Memory B cell (primary cell): Measurements from ENCODE around the gene SOBP.
"Not testable (repeated sequence)": the region's sequence is repeated elsewhere in the genome, so short reads cannot be mapped to it uniquely, and the experiment has no call there.

ENCODE experiments used
- ATAC-seq: fragments of 150-1000 bp; cut with Tn5 transposase; 2 replicates; pipeline ENCODE4 v1.10.0; 2021; ENCODE audit warnings: low read depth, mild to moderate bottlenecking, moderate library complexity
- DNase-seq, 2 donors: peaks; one replicate each; pipeline ENCODE4 v3.0.0; 2022; ENCODE audit warnings: low spot score in 2 of 2
- H3K27ac Mint-ChIP-seq: one replicate; pipeline ENCODE4 v1.8.0; 2022; ENCODE audit warnings: mild to moderate bottlenecking, moderate library complexity, mixed read lengths
- H3K27me3 Mint-ChIP-seq: one replicate; pipeline ENCODE4 v1.8.0; 2022; ENCODE audit warnings: mixed read lengths
- H3K36me3 Mint-ChIP-seq: one replicate; pipeline ENCODE4 v1.8.0; 2022; ENCODE audit warnings: mild to moderate bottlenecking, mixed read lengths
- H3K4me1 Mint-ChIP-seq: one replicate; pipeline ENCODE4 v1.8.0; 2022; ENCODE audit warnings: mixed read lengths
- H3K4me3 Mint-ChIP-seq: one replicate; pipeline ENCODE4 v1.8.0; 2022; ENCODE audit warnings: mild to moderate bottlenecking, moderate library complexity, mixed read lengths
- H3K9me3 Mint-ChIP-seq: one replicate; pipeline ENCODE4 v1.8.0; 2022; ENCODE audit warnings: mixed read lengths

The SOBP gene

GRCh38 chr6:107542192-107542668 lies 52.3 kb downstream of the SOBP start:
- Mint-ChIP-seq H3K27me3 (peaks cover 14% of the 10 kb centered on the region), H3K9me3 (no peaks in the 10 kb centered on the region), H3K4me3 (no peak overlapping the region), H3K36me3 (no peaks in the 10 kb centered on the region), H3K27ac (no peak overlapping the region), H3K4me1 (no peaks in the 10 kb centered on the region)
- DNase-seq, result no peak
- ATAC-seq, result no peak

- DNase-seq (no peak), ATAC-seq (no peak)
- Mint-ChIP-seq H3K9me3 (no peaks in the 10 kb centered on the region), H3K27me3 (peaks cover 14% of the 10 kb centered on the region), H3K27ac (no peak overlapping the region), H3K4me3 (no peak overlapping the region), H3K4me1 (no peaks in the 10 kb centered on the region), H3K36me3 (no peaks in the 10 kb centered on the region)
These were observed 53.2 kb downstream of the SOBP start for GRCh38 chr6:107543088-107543487.

GRCh38 chr6:107543567-107543966 lies 53.6 kb downstream of the SOBP start:
- no peaks in the 10 kb centered on the region for H3K9me3 Mint-ChIP-seq
- no peak overlapping the region for H3K4me3 Mint-ChIP-seq
- DNase-seq, result no peak
- H3K36me3 Mint-ChIP-seq, result no peaks in the 10 kb centered on the region
- H3K4me1 Mint-ChIP-seq, result no peaks in the 10 kb centered on the region
- H3K27me3 Mint-ChIP-seq, result peaks cover 13% of the 10 kb centered on the region
- no peak overlapping the region for H3K27ac Mint-ChIP-seq
- ATAC-seq, result no peak

- no peak overlapping the region for H3K4me3 Mint-ChIP-seq
- no peaks in the 10 kb centered on the region for H3K36me3 Mint-ChIP-seq
- DNase-seq (no peak), ATAC-seq (no peak)
- H3K27me3 Mint-ChIP-seq, result peaks cover 9% of the 10 kb centered on the region
- no peaks in the 10 kb centered on the region for H3K9me3 Mint-ChIP-seq
- no peak overlapping the region for H3K27ac Mint-ChIP-seq
- peaks cover 9% of the 10 kb centered on the region for H3K4me1 Mint-ChIP-seq
These were observed 55.8 kb downstream of the SOBP start for GRCh38 chr6:107545763-107546162.

DNA sequence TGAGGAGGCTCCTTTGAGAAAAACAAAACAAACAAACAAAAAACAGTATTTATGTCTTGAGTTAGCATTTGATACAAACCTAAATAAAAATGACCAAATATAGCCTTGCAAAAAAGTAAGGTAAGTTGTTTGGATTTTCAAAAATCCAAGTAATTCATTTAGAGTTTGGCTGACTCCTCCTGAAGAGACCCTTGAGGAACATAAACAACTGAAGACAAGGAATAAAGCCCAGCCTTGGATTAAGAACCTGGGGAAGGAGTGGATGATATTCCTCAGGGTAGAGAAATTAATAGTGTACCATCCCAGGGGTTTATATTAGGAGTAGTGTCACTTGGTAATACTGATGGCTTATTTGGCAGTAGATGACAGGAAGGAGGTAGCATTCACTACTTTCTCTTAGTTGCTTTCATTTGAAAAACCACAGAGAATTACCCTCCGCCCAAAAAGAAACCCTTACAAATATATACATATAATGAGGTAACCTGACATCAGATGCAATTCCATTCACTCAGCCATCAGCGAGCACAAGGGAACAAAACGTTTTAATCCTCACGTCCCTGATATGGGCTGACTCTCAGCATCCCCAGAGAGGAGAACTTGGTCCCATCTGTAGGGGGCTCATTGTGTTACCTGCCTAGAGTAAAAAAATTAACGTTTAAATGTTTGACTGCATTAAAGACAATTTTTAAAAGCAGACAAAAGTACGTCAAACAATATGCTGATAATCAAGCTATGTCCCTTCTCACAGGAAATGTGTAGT lies 57.0 kb downstream of the SOBP start:
- ATAC-seq (no peak), DNase-seq (no peak)
- no peak overlapping the region for H3K27ac Mint-ChIP-seq
- H3K27me3 Mint-ChIP-seq, result peaks cover 9% of the 10 kb centered on the region
- no peaks in the 10 kb centered on the region for H3K9me3 Mint-ChIP-seq
- H3K4me3 Mint-ChIP-seq, result no peak overlapping the region
- H3K4me1 Mint-ChIP-seq, result peaks cover 11% of the 10 kb centered on the region
- H3K36me3 Mint-ChIP-seq, result no peaks in the 10 kb centered on the region

GRCh38 chr6:107547451-107547840 lies 57.5 kb downstream of the SOBP start:
- ATAC-seq, result no peak
- Mint-ChIP-seq H3K4me3 (no peak overlapping the region), H3K27ac (no peak overlapping the region), H3K27me3 (peaks cover 4% of the 10 kb centered on the region), H3K4me1 (peaks cover 11% of the 10 kb centered on the region), H3K9me3 (no peaks in the 10 kb centered on the region), H3K36me3 (no peaks in the 10 kb centered on the region)
- DNase-seq, result no peak

- H3K9me3 Mint-ChIP-seq, result no peaks in the 10 kb centered on the region
- no peak overlapping the region for H3K27ac Mint-ChIP-seq
- H3K36me3 Mint-ChIP-seq, result no peaks in the 10 kb centered on the region
- peak overlapping the region; percentile 39 for H3K4me3 Mint-ChIP-seq
- DNase-seq, result no peak
- peaks cover 11% of the 10 kb centered on the region for H3K4me1 Mint-ChIP-seq
- peak; percentile 86 for ATAC-seq
- H3K27me3 Mint-ChIP-seq, result no peaks in the 10 kb centered on the region
These were observed 60.4 kb downstream of the SOBP start for GRCh38 chr6:107550241-107550840.

- H3K27ac Mint-ChIP-seq, result no peak overlapping the region
- H3K36me3 Mint-ChIP-seq, result no peaks in the 10 kb centered on the region
- H3K4me1 Mint-ChIP-seq, result peaks cover 11% of the 10 kb centered on the region
- no peaks in the 10 kb centered on the region for H3K27me3 Mint-ChIP-seq
- ATAC-seq (peak; percentile 22), DNase-seq (no peak)
- no peaks in the 10 kb centered on the region for H3K9me3 Mint-ChIP-seq
- H3K4me3 Mint-ChIP-seq, result peak overlapping the region; percentile 39
These were observed 61.0 kb downstream of the SOBP start for GRCh38 chr6:107550906-107551305.

DNA sequence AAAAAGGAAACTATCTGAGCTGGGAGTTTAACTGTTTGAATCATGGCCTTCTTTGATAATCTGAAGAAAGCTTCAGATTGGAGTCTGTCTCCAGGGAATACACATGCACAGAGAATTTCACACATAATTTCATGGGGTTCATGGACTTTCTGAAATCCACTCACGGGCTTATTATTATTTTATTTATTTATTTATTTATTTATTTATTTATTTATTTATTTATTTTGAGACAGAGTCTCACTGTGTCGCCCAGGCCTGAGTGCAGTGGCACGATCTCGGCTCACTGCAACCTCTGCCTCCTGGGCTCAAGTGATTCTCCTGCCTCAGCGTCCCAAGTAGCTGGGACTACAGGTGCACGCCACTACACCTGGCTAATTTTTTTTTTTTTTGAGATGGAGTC lies 63.2 kb downstream of the SOBP start:
- not testable (repeated sequence) for H3K27me3 Mint-ChIP-seq, DNase-seq, H3K27ac Mint-ChIP-seq, H3K4me3 Mint-ChIP-seq, H3K9me3 Mint-ChIP-seq, ATAC-seq, H3K36me3 Mint-ChIP-seq
- H3K4me1 Mint-ChIP-seq, result peaks cover 14% of the 10 kb centered on the region

DNA sequence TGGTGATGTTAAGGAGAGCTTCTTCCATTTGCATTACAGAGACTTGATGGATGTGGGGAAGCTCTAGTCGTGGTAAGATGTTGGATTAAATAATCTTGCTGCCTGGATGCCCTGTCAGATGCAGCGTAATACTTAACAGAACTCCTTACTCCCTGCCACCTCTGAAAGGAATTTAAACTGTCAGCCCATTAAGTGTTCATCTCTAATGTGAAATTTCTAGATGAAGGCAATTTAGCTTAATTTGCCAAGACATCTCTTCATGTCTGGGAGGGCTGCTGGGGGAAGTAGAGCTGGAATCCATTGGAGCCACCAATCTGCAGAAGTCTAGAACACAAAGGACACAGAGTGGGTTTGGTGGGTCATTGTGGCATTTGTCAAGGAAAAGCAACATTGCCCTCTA lies 64.4 kb downstream of the SOBP start:
- ATAC-seq (no peak), DNase-seq (no peak)
- Mint-ChIP-seq H3K27ac (no peak overlapping the region), H3K36me3 (no peaks in the 10 kb centered on the region), H3K9me3 (no peaks in the 10 kb centered on the region), H3K27me3 (no peaks in the 10 kb centered on the region), H3K4me1 (peaks cover 14% of the 10 kb centered on the region), H3K4me3 (no peak overlapping the region)

DNA sequence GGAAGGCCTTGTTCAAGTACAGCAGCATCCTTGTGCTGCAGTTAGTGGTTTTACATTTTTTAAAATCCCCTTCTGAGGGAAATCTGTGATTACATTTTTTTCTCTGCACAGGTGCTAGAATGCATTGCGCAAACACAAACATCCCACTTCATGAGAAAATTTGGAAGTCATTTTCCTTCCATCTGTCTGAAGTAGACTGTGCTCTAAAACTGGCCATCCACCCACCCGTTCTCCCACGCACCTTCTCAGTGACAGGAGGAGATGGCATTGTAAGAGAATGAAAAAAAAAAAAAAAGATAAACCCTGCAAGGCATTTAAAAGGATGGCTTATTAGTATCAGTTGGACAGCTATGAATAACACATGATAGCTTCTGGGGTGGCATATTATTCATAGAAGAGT lies 65.0 kb downstream of the SOBP start:
- H3K27me3 Mint-ChIP-seq, result no peaks in the 10 kb centered on the region
- ATAC-seq (no peak), DNase-seq (no peak)
- H3K27ac Mint-ChIP-seq, result no peak overlapping the region
- no peaks in the 10 kb centered on the region for H3K36me3 Mint-ChIP-seq
- no peaks in the 10 kb centered on the region for H3K9me3 Mint-ChIP-seq
- peaks cover 13% of the 10 kb centered on the region for H3K4me1 Mint-ChIP-seq
- no peak overlapping the region for H3K4me3 Mint-ChIP-seq

GRCh38 chr6:107555449-107555848 lies 65.5 kb downstream of the SOBP start:
- no peaks in the 10 kb centered on the region for H3K9me3 Mint-ChIP-seq
- no peak overlapping the region for H3K27ac Mint-ChIP-seq
- DNase-seq, result no peak
- no peaks in the 10 kb centered on the region for H3K27me3 Mint-ChIP-seq
- H3K4me3 Mint-ChIP-seq, result no peak overlapping the region
- no peak for ATAC-seq
- no peaks in the 10 kb centered on the region for H3K36me3 Mint-ChIP-seq
- peaks cover 8% of the 10 kb centered on the region for H3K4me1 Mint-ChIP-seq

DNA sequence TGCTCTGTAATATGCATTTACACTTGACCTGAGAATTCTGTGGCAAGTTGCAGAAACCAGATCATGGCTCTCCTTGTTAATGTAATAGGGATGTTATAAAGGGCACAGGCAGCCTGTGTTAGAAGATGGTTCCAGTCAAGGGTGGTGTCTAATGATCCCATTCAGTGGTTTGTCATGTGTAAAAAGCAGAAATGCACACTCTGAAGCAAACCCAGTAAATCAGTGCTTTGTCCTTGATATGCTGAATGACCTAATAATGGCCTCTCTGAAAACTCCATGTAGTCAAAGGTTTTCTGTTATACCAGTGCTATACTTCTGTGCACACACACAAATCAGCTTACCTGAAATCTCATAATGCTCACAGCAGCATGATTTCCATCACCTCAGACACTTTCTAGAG lies 66.2 kb downstream of the SOBP start:
- peaks cover 4% of the 10 kb centered on the region for H3K4me1 Mint-ChIP-seq
- H3K27ac Mint-ChIP-seq, result no peak overlapping the region
- DNase-seq (no peak), ATAC-seq (no peak)
- H3K36me3 Mint-ChIP-seq, result no peaks in the 10 kb centered on the region
- no peak overlapping the region for H3K4me3 Mint-ChIP-seq
- H3K9me3 Mint-ChIP-seq, result no peaks in the 10 kb centered on the region
- no peaks in the 10 kb centered on the region for H3K27me3 Mint-ChIP-seq

DNA sequence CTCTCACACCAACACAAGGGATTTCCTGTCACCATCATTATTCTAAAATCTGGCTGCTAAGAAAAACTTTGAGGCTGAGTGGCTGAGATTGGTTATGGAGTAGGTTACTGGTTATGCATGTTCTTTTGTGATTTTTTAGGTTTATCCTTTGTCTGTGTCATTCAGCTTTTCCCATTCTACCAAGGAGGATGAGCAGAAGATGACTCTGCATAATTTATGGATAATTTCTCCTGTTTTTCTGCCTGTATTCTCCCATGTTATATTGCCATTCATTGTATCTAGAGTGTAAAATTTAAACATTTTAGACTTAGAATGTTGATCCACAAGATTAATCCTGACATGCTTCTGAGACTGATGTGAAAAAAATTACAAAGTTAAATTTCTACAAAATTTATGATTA lies 67.8 kb downstream of the SOBP start:
- no peaks in the 10 kb centered on the region for H3K36me3 Mint-ChIP-seq
- no peaks in the 10 kb centered on the region for H3K27me3 Mint-ChIP-seq

GRCh38 chr6:107560657-107561056 lies 70.7 kb downstream of the SOBP start:
- H3K27ac Mint-ChIP-seq, result no peak overlapping the region
- H3K4me3 Mint-ChIP-seq, result no peak overlapping the region
- ATAC-seq (no peak), DNase-seq (no peak)
- no peaks in the 10 kb centered on the region for H3K36me3 Mint-ChIP-seq
- peaks cover 4% of the 10 kb centered on the region for H3K4me1 Mint-ChIP-seq
- no peaks in the 10 kb centered on the region for H3K9me3 Mint-ChIP-seq
- H3K27me3 Mint-ChIP-seq, result peaks cover 2% of the 10 kb centered on the region

More for the DNA sequence above, 67.8 kb downstream of the SOBP start:
- ATAC-seq (no peak), DNase-seq (no peak)
- peaks cover 4% of the 10 kb centered on the region for H3K4me1 Mint-ChIP-seq
- H3K27ac Mint-ChIP-seq, result no peak overlapping the region
- no peaks in the 10 kb centered on the region for H3K9me3 Mint-ChIP-seq
- no peak overlapping the region for H3K4me3 Mint-ChIP-seq
